CD4-positive, alpha-beta T cell treated with Interleukin-1 beta for 1 hour (primary cell): ENCODE results near the gene LUZP2.

Experiments used
- DNase-seq, 2 donors: peaks; one replicate each; pipeline ENCODE4 v3.0.0-alpha.2; 2020 to 2022

Gene LUZP2

GRCh38 chr11:24734742-24735237 lies 237.9 kb downstream of the LUZP2 start:
- no peak for DNase-seq

GRCh38 chr11:24738972-24739371 lies 242.1 kb downstream of the LUZP2 start:
- DNase-seq = no peak

GRCh38 chr11:24739637-24740036 lies 242.8 kb downstream of the LUZP2 start:
- no peak for DNase-seq

- DNase-seq = no peak
Measured at GRCh38 chr11:24747275-24748251, 250.7 kb downstream of the LUZP2 start.

- DNase-seq = no peak
Measured at GRCh38 chr11:24748261-24748660, 251.4 kb downstream of the LUZP2 start.

- no peak for DNase-seq
Measured at GRCh38 chr11:24754406-24754805, 257.6 kb downstream of the LUZP2 start.

GRCh38 chr11:24755260-24755839 lies 258.5 kb downstream of the LUZP2 start:
- DNase-seq = no peak

GRCh38 chr11:24759742-24760141 lies 262.9 kb downstream of the LUZP2 start:
- no peak for DNase-seq

GRCh38 chr11:24760681-24761080 lies 263.8 kb downstream of the LUZP2 start:
- no peak for DNase-seq

GRCh38 chr11:24762076-24762475 lies 265.2 kb downstream of the LUZP2 start:
- no peak for DNase-seq

GRCh38 chr11:24767411-24767810 lies 270.6 kb downstream of the LUZP2 start:
- DNase-seq = no peak

GRCh38 chr11:24773322-24773721 lies 276.5 kb downstream of the LUZP2 start:
- no peak for DNase-seq

GRCh38 chr11:24779791-24780190 lies 282.9 kb downstream of the LUZP2 start:
- no peak for DNase-seq

GRCh38 chr11:24781288-24781687 lies 284.4 kb downstream of the LUZP2 start:
- DNase-seq = no peak

- no peak for DNase-seq
Measured at GRCh38 chr11:24793479-24793878, 296.6 kb downstream of the LUZP2 start.

GRCh38 chr11:24794064-24794463 lies 297.2 kb downstream of the LUZP2 start:
- no peak for DNase-seq

- DNase-seq = no peak
Measured at GRCh38 chr11:24805671-24806070, 308.8 kb downstream of the LUZP2 start.

- no peak for DNase-seq
Measured at GRCh38 chr11:24808173-24808572, 311.3 kb downstream of the LUZP2 start.

GRCh38 chr11:24819006-24819405 lies 322.2 kb downstream of the LUZP2 start:
- DNase-seq = no peak

GRCh38 chr11:24819863-24820434 lies 323.1 kb downstream of the LUZP2 start:
- DNase-seq = no peak

- DNase-seq = no peak
Measured at GRCh38 chr11:24820541-24820940, 323.7 kb downstream of the LUZP2 start.

GRCh38 chr11:24828938-24829605 lies 332.2 kb downstream of the LUZP2 start:
- no peak for DNase-seq

GRCh38 chr11:24833573-24833972 lies 336.7 kb downstream of the LUZP2 start:
- DNase-seq = no peak
